Measurements from ENCODE around the gene GUCY2C.
A peak's percentile ranks its signal among the peaks of the same experiment; 100 is the strongest.
"Not testable (repeated sequence)": the region's sequence is repeated elsewhere in the genome, so short reads cannot be mapped to it uniquely, and the experiment has no call there.

Gene GUCY2C

DNA sequence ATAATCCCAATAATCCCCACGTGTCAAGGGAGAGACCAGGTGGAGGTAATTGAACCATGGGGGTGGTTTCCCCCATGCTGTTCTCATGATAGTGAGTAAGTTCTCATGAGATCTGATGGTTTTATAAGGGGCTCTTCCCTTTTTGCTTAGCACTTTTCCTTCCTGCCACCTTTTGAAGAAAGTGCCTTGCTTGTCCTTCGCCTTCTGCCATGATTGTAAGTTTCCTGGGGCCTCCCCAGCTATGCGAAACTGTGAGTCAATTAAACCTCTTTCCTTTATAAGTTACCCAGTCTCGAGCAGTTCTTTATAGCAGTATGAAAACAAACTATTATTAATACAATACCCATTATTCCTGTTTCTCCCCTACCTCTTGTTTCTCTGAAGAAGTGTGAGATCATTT is 14.2 kb downstream of the GUCY2C start:
- DNase-seq (ENCODE audit: low read depth in 2 of 3, low spot score in 1 of 3): not testable (repeated sequence)

DNA sequence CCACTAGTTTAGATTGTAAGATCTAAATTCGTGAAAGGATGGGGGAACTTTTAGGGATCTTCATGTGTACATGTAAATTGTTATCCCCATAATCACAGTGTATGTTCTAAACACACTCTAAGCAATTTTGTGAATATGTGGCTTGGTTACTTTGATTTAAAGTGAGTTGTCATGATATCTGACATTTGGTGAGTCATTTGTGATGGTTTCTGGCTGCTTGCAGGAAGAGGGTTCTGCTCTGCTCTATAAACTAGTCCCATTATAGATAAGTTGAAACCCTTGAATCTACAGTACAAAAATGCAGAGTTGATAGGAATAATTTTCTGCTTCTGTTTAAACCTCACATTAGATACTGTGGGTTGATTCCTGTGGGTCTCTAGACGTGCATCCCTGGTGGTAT is 14.8 kb downstream of the GUCY2C start:
- no peak for DNase-seq (ENCODE audit: low read depth in 2 of 3, low spot score in 1 of 3)

DNA sequence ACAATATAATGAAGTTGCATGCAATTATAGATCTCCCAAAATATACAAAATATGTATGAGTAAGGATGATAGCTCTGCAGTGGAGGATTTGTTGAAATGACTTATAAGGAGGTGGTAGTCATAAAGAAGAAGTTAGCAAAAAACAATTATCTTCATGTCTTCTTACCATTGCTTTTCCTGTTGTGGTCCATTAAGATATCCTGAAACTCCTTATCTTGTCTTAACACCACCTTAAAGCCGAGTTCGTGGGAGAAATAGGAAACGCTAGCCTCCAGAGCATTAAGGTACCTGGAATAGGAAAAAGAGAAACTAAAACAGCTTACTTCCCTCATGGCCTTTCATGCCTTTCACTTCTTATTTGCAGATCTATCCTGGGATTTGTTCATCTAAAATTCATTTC is 15.2 kb downstream of the GUCY2C start:
- DNase-seq (ENCODE audit: low read depth in 2 of 3, low spot score in 1 of 3): no peak

DNA sequence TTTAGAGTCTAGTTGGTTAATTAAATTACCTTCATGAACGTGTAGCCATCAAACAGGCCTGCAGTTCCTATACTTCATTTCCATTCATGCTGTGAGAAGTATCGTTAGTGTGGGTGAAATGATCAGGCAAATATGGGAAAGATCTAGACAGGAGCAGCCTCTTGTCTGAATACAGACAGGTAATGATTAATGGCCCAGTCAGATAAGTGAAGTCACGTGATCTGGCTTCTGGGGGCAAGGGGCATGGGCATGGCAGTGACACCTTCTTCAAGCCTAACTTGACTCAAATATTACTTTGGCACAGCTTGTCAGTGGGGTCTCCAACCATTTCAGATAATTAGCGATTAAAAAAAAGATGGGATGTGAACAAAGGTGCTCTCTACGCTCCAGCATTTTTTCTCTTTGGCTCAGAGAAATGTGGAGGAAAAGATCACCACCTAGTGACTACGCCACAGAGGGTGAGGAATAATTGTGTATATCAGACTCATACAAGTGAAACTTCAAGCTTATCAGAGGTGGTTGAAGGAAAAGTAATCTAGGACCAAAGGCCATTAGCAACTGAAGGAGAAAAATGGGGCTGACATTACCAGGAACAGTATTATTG is 17.8 kb downstream of the GUCY2C start:
- no peak for DNase-seq (ENCODE audit: low read depth in 2 of 3, low spot score in 1 of 3)

DNA sequence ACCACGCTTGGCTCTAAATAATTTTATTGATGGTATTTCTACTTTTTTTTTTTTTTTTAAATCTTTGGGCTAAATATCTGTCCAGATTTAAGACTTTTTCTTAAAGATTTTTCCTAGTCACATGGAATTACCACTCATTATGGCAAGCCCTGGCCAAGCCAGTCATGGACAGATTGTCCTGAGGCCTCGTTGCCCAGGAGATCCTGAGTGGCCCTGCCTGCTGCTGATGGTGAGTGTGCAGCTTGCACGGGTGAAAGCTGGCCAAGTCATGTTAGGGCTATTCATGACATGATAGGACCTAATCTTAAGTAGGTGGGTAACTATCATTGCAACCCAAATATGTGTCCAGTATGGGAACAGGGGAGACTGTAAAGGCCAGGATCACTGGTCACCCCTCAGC is 27.8 kb downstream of the GUCY2C start:
- DNase-seq (ENCODE audit: low read depth in 2 of 3, low spot score in 1 of 3): no peak

DNA sequence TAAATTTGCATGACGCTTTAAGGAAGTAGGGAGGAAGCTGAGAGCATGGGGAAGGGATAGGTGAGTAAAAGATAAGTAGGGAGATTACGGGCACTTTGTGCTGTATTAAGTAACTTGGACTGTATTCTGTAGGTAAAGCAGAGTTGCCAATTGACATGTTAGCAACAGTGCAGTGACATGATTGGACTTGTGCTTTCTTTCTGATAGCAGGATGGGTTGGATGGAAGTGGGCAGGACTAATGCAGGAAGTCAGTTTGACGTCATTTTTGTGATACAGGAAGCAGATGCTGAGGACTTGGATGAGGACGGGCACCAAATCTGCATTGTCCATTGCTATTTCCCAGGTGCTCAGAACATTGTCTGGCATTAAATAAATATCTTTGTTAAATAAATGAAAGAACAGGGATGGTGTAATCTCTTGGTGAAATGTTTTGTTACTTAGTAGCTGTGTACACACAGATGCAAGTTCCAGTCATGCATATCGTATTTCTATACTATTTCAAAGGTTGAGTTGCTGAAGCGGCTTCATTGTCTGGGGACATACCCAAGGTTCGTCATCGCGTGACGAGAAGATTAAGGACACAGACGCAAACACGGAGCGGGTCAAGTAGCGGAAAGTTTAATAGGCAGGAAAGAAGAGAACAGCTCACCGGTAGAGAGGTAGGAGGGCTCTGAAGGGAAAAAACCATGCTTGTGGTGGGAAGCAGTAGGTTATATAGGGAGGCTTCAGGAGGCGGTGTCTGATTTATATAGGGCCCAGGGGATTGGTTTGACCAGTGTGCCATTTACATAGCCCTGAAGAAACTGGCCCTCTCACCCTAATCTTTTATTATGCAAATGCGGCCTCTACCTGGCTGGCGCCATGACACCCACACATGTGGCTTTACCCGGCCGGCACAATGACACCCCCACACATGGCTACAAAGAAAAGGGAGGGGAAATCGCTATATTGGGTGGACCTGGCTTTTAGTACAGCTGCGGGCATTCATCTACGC is 30.7 kb downstream of the GUCY2C start:
- no peak for DNase-seq (ENCODE audit: low read depth in 2 of 3, low spot score in 1 of 3)

DNA sequence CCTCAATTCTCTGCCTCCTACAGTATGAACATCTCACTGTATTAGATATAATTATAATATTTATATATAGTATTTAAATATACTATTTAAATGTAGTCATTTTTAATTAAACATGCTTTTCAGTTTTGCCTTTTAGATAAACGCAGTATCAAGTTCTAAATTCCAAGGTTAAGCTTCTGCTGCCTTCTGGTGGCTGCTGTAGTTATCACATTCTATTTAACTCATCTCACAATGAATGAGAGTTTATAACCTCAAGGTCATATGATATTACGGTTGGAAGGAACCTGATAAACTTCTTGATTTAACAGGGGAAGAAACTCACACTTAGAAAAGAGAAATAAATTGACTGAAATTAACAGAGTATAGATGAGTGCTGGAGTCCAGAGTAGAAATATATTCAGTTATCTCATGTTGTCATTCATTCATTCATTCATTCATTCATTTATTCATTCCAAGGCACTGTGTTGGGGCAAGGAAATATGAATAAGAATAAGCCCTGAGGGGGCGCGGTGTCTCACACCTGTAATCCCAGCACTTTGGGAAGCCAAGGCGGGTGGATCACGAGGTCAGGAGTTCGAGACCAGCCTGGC is 31.9 kb downstream of the GUCY2C start:
- peak in 1 of 3 donors; percentile 40 for DNase-seq (ENCODE audit: low read depth in 2 of 3, low spot score in 1 of 3)

DNA sequence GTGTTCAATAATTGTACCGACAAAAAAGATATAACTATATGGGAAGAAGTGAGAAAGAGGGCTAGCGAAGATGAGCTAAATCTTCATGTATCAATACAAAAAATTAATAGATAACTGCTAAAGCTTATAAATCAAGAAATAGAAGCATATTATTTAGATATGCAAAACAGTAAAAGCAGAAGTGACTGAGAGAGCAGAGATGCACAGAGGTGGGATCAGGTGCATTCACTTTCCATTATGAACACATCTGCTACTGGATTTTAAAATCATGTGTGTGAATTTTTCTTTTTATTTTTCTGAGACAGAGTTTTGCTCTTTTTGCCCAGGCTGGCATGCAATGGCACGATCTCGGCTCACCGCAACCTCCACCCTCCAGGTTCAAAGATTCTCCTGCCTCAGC is 33.4 kb downstream of the GUCY2C start:
- DNase-seq (ENCODE audit: low read depth in 2 of 3, low spot score in 1 of 3): no peak

DNA sequence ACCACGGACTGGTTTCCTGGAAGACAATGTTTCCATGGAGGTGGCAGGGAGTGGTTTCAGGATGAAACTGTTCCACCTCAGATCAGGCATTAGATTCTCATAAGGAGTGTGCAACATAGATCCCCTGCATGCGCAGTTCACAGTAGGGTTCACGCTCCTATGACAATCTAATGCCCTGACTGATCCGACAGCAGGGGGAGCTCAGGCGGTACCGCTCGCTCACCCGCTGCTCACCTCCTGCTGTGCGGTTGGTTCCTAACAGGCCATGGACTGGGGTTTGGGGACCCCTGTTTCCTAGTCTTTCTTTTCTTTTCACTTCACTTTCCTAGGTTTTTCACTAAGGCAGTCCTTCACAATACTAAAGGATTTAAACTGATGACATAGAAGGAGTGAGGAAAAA is 39.6 kb downstream of the GUCY2C start:
- DNase-seq (ENCODE audit: low read depth in 2 of 3, low spot score in 1 of 3): no peak

DNA sequence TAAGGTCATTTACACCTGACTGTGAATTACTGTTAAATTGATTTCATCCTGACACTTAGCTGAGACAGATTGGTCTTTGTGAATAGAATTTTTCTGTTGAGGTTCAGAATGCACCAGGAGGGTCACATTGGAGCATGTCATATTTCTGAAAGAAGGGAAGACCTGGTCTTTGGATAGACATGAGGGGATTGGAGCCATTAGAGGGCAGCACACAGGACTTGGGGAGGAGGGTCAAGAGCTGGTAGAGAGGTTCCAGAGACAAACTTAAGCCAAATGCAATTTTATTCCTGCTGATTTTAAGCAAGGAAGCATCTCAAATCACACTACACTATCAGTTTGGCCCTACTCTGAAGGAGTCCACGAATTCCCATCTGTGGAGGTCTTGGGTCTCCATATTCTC is 41.1 kb downstream of the GUCY2C start:
- no peak for DNase-seq (ENCODE audit: low read depth in 2 of 3, low spot score in 1 of 3)

DNA sequence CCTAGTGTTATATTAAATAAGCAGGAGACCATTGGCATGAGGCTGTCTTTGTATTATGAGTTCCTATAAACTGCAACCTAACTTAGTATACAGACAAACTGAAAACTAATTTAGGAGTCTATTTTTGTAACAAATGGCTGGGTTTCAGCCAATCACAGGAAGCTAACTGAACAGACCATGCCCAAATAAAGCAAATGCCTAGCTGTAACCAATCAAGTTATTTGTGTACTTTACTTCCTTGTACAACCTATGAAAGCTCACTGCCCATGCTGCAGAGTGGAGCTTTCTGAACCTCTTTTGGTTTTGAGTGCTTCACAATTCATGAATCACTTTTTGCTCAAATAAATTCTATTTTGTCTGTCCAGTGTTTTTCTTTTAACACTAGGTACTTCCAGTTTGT is 41.6 kb downstream of the GUCY2C start:
- DNase-seq (ENCODE audit: low read depth in 2 of 3, low spot score in 1 of 3): no peak

DNA sequence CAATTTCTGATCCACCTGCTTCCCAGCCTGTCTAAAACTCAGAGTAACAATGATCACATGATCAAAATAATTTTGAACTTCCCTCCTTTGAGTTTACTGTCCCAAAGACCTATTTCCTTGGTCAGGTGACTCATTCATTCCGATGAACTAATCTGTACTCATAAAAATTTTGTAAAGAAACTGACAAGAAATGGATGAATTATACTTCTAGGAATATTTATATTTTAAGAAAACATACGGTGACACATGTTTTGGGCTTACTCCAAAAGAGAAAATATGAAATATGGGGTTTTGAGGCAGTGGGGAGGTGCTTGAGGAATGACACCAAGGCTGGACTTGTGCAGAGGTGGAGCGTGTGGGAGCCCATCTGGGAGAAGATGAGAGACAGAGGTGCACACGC is 42.0 kb downstream of the GUCY2C start:
- no peak for DNase-seq (ENCODE audit: low read depth in 2 of 3, low spot score in 1 of 3)

DNA sequence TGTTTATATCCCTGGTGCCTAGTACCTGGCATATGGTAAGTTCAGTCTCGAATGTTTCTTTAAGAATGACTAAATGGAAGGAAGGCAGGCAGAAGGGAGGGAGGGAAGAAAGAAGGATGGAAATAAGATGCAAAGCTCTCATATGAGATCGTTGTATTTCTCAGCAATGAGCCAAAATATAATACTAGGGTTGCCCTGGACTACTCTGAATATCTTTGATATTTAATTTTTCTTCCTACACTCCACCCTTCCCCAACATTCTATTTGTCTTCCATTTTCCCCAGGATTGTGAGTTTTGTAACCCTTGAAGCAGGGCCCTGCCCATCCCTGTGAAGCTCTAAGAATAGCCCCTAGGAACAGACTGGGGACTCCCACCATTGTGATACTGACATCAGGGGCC is 43.9 kb downstream of the GUCY2C start:
- no peak for DNase-seq (ENCODE audit: low read depth in 2 of 3, low spot score in 1 of 3)

DNA sequence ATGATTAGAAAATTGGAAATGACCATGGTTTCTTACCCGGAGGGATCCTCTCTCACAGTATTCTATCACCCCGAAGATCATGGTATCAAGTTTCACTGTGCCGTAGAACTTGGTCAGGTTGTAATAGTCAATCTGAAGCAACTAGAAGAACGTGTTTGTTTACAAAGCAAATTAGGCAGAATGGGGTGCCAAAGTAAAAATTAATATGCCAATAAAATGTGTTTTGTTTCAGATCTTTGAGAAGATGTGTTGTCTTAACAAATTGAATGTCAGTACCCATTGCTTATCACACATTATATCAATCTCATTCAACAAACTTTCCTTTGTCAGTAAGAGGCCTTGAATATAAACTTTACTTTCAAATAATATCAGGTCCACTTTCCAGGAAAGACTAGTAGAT is 45.0 kb downstream of the GUCY2C start:
- no peak for DNase-seq (ENCODE audit: low read depth in 2 of 3, low spot score in 1 of 3)

DNA sequence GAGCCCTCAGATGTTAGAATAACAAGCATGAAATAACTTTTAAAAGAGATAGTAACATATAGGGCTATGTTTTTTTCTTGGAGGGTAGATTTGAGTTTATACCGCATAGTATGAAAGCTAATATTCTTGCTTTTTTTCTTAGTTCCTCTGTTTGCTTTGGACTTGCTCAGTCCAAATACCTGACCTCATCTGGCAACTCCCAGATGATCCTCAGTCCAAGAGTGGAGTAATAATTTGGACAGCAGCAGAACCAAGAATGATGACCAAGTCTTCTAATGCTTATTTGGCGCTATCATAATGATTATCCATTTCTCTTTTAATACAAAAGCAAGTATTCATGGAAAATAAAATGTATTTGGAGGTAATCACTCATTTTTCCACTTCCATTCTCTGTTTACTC is 45.6 kb downstream of the GUCY2C start:
- DNase-seq (ENCODE audit: low read depth in 2 of 3, low spot score in 1 of 3): no peak

DNA sequence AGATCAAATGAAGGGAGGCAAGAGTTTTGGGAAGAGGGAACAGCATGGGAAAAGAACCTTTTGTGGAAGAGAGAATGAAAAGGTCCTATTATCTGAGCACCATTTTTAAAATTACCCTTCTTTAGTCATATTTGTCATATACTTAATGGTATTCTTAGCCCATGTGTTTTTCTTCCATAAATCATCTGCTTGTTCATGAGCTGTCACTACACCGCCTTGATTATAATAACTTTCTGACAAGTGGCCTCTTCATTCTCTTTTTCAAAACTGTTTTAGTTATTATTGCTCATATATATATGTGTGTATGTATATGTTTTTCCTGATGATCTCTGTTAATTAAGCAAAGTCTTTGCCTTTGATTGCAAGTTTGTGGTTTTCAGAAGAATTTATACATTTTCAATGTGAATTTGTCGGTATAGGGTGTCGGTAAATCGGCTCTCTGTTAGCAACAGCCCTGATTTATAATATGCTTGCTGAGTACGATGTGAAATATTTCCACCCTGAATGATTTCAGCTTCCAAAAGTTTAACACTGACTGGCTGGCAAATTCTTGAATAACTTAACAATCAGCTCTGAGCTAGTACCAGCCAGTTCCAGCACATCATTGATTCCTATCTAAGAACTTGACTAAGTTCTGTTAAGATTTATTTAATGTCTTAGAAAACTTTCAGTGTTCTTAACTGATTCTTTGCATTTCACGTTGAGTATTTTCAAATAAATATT is 49.2 kb downstream of the GUCY2C start:
- DNase-seq (ENCODE audit: low read depth in 2 of 3, low spot score in 1 of 3): no peak

DNA sequence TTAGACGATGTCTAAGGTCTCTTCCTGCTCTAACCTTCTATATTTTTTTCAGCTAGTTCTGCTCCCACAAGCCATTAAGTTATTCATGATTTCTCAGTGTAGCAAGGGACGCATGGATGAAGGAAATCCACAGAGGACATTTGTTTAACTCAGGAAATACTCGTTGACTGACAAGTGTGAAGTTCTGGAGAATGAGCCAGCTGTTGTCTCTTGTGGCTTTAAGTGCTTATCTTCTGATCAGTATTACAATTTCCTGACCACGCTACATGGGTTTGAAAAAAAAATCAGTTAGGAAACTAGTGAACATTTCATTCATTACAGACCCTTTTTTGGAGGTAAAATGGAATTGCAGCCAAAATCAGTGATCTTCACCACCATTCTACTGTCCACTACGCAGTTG is 53.1 kb downstream of the GUCY2C start:
- DNase-seq (ENCODE audit: low read depth in 2 of 3, low spot score in 1 of 3): no peak

DNA sequence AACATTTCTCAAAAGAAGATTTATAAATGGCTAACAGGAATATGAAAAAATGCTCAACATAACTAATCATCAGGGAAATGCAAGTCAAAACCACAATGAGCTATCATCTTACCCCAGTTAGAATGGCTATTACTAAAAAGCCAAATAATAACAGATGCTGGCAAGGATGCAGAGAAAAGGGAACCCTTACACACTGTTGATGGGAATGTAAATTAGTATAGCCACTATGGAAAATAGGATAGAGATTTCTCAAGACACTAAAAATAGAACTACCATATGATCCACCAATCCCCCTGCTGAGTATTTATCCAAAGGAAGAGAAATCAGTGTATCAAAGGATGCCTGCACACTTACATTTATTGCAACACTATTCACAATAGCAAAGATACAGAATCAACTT is 58.3 kb downstream of the GUCY2C start:
- no peak for DNase-seq (ENCODE audit: low read depth in 2 of 3, low spot score in 1 of 3)

DNA sequence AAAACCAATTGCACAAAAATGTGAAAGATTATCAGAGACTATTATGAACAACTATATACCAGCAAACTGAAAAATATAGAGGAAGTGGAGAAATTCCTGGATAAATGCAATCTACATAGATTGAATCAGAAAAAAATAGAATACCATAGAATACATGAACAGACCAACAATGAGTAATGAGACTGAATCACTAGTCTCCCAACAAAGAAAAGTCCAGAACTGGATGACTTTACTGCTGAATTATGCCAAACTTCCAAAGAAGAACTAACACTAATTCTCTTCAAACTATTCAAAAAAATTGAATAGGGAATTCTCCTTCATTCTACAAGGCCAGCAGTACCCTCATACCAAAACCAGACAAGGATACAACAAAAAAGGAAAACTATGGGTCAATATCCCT is 60.6 kb downstream of the GUCY2C start:
- no peak for DNase-seq (ENCODE audit: low read depth in 2 of 3, low spot score in 1 of 3)

DNA sequence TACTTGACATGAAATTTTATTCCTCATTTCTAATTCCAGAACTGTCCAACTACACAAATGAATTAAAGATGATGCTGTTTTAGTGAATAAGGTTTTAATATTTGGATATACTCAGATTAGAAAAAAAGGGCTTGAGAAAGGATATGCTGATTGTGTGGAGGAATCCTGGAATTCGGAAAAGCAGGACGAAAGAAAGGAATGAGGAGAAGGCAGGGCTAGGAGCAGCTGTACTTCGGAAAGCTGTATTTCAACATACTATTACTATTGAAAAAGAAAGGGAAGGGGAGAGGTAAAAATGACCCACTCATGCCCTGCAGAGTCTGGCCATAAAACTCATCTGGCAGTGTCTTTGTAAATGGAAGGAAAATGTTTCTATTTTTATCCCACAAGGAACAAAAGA is 65.6 kb downstream of the GUCY2C start:
- DNase-seq (ENCODE audit: low read depth in 2 of 3, low spot score in 1 of 3): no peak

DNA sequence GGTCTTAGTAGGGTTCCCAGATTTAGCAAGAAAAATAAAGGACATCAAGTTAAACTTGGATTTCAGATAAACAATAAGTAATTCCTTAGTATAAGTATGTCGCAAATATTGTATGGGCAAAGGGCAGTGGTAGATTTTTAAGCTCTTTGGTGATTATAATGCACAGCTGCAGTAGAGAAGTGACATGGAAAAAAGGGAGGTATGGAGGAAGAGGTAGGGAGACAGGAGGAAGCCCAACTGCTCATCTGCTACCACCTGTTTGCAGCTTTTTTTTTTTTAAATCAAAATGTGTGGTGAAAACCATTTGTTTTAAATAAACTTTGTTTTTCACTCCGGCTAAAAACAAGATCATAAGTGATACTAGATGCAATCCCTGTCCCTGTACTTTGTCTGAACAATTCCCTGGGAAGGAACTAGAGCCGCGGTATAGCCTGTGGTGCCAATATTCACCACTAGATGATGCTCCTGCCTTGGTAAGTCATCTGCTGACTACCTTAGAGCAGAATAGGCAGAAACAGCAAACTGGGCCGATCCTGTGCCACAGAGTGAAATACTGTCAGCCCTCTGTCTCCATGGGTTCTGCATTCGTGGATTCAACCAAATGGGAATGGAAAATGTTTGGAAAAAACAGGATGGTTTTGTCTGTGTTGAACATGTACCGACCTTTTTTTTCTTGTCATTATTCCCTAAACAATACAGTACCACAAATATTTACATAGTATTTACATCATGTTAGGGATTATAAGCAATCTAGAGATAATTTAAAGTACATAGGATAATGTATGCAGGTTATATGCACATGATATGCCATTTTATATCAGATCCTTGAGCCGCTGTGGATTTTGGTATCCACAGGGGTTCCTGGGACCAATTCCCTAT is 66.3 kb downstream of the GUCY2C start:
- peak; percentile 23 to 68 (median 47) for DNase-seq (ENCODE audit: low read depth in 2 of 3, low spot score in 1 of 3)
